Neural progenitor cell (in vitro differentiated cells): Measurements from ENCODE around the gene MAPK4. TPM values are rescaled to one million over a fixed set of nuclear protein-coding genes. Genes with fewer than 3 reads are reported as not detected.

Experiments
- DNase-seq: peaks from one replicate; pipeline ENCODE4 v3.0.0-alpha.2; 2016; ENCODE audit warnings: low spot score
- H2AFZ ChIP-seq: fragments of 200-600 bp; sonication (generic); replicated peaks from 2 replicates; pipeline ENCODE4 v1.6.1; 2016; ENCODE audit warnings: antibody characterized with exemption
- H3F3A ChIP-seq: fragments of 200-600 bp; sonication (generic); 2 replicates; pipeline ENCODE4 v1.6.1; 2016; ENCODE audit warnings: antibody characterized with exemption, low read depth
- H3K27ac ChIP-seq: fragments of 200-600 bp; sonication (generic); 2 replicates; pipeline ENCODE4 v1.5.1; 2016; ENCODE audit warnings: mild to moderate bottlenecking
- H3K27me3 ChIP-seq: fragments of 200-600 bp; sonication (generic); 2 replicates; pipeline ENCODE4 v1.6.1; 2016; ENCODE audit warnings: mild to moderate bottlenecking, moderate library complexity
- H3K36me3 ChIP-seq: fragments of 200-600 bp; sonication (generic); 2 replicates; pipeline ENCODE4 v1.5.1; 2016
- H3K4me1 ChIP-seq: fragments of 200-600 bp; sonication (generic); 2 replicates; pipeline ENCODE4 v1.6.1; 2016; ENCODE audit warnings: mixed run types
- H3K4me2 ChIP-seq: fragments of 200-600 bp; sonication (generic); 2 replicates; pipeline ENCODE4 v1.6.1; 2016
- H3K4me3 ChIP-seq: fragments of 200-600 bp; sonication (generic); 2 replicates; pipeline ENCODE4 v1.5.1; 2016
- H3K79me2 ChIP-seq: fragments of 200-600 bp; sonication (generic); 2 replicates; pipeline ENCODE4 v1.6.1; 2016; ENCODE audit warnings: low read depth
- H3K9ac ChIP-seq: fragments of 200-600 bp; sonication (generic); 2 replicates; pipeline ENCODE4 v1.6.1; 2016
- H3K9me3 ChIP-seq: fragments of 200-600 bp; sonication (generic); 2 replicates; pipeline ENCODE4 v1.5.1; 2016; ENCODE audit warnings: low read depth
- H4K20me1 ChIP-seq: fragments of 200-600 bp; sonication (generic); 2 replicates; pipeline ENCODE4 v1.6.1; 2016; ENCODE audit warnings: low read depth
- H3K27ac Mint-ChIP-seq: 3 replicates; pipeline ENCODE4 v1.8.0; 2021; ENCODE audit warnings: mixed read lengths
- H3K27me3 Mint-ChIP-seq: 2 replicates; pipeline ENCODE4 v1.8.0; 2022; ENCODE audit warnings: low read depth, mild to moderate bottlenecking, inconsistent platforms, moderate library complexity, mixed read lengths; ENCODE audit not compliant: insufficient read depth
- H3K36me3 Mint-ChIP-seq: 3 replicates; pipeline ENCODE4 v1.8.0; 2021; ENCODE audit warnings: mixed read lengths
- H3K4me1 Mint-ChIP-seq: 3 replicates; pipeline ENCODE4 v1.8.0; 2021; ENCODE audit warnings: mixed read lengths
- H3K4me3 Mint-ChIP-seq: 3 replicates; pipeline ENCODE4 v1.8.0; 2021; ENCODE audit warnings: mild to moderate bottlenecking, moderate library complexity, mixed read lengths
- H3K9me3 Mint-ChIP-seq: 3 replicates; pipeline ENCODE4 v1.8.0; 2020; ENCODE audit warnings: mixed read lengths
- EZH2 ChIP-seq: fragments of 200-600 bp; sonication (generic); IDR thresholded peaks from 2 replicates; pipeline ENCODE4 v1.6.1; 2017; ENCODE audit warnings: antibody characterized with exemption, mild to moderate bottlenecking, moderate library complexity
- EZH2phosphoT487 ChIP-seq: fragments of 200-600 bp; sonication (generic); IDR thresholded peaks from 2 replicates; pipeline ENCODE4 v1.6.1; 2017; ENCODE audit warnings: antibody characterized with exemption
- total RNA-seq: library from RNA; depleted of rRNA; stranded (reverse); fragments of >200 nt; gene quantifications from 2 replicates; pipeline ENCODE4 v1.2.3, GENCODE V29; 2015; ENCODE audit warnings: low replicate concordance
- TF ChIP-seq, protein P1 (sequence below): fragments of 200-600 bp; sonication (generic); IDR thresholded peaks from 2 replicates; pipeline ENCODE4 v1.5.1; 2017; ENCODE audit warnings: antibody characterized with exemption, mild to moderate bottlenecking

The MAPK4 gene
- total RNA-seq, 1 donor from 2014 or later: 7.0 TPM

DNA sequence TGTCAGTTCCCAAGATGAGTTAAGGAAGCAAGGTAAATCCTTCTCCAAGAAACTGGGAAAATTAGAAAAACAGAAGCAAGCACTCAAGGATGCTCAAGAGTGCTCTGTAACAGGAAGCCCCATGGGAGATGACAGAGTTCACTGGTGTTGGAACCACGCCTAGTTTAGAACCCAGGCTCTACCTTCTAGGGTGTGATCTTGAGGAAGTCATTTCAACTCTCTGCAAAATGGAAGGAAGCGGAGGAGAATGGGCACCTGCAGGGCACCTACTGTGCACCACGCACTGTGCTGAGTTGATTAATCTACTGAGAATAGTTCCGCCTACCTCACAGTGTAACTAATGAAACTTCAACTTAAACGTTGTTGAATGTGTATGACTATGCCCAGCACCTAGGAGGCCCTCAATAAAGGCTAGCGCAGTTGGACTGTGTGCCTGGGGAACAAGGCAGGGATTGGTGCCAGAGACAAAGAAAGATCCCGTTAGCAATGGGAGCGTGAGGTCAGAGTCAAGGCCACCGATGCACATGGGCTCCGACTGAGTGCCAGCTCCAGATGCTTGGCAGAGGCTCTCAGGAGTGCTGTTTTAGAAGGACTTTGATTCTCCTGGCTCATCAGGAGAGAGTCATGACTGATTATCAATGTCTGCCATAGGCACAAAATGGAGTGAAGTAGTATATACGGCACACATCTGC, 93.7 kb downstream of the MAPK4 start:
- H3K4me1 ChIP-seq: peaks cover 14% of the 10 kb centered on the region
- no peak overlapping the region for H2AFZ ChIP-seq
- Mint-ChIP-seq H3K4me3 (no peak overlapping the region), H3K9me3 (no peaks in the 10 kb centered on the region), H3K4me1 (peaks cover 29% of the 10 kb centered on the region), H3K36me3 (peaks cover 12% of the 10 kb centered on the region), H3K27me3 (peaks cover 5% of the 10 kb centered on the region), H3K27ac (no peak overlapping the region)
- no peaks in the 10 kb centered on the region for H3K27me3 ChIP-seq
- TF ChIP-seq EZH2phosphoT487: no peak
- TF ChIP-seq, protein P1, sequence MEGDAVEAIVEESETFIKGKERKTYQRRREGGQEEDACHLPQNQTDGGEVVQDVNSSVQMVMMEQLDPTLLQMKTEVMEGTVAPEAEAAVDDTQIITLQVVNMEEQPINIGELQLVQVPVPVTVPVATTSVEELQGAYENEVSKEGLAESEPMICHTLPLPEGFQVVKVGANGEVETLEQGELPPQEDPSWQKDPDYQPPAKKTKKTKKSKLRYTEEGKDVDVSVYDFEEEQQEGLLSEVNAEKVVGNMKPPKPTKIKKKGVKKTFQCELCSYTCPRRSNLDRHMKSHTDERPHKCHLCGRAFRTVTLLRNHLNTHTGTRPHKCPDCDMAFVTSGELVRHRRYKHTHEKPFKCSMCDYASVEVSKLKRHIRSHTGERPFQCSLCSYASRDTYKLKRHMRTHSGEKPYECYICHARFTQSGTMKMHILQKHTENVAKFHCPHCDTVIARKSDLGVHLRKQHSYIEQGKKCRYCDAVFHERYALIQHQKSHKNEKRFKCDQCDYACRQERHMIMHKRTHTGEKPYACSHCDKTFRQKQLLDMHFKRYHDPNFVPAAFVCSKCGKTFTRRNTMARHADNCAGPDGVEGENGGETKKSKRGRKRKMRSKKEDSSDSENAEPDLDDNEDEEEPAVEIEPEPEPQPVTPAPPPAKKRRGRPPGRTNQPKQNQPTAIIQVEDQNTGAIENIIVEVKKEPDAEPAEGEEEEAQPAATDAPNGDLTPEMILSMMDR: no peak
- TF ChIP-seq EZH2: no peak
- H3F3A ChIP-seq: no peaks in the 10 kb centered on the region
- H4K20me1 ChIP-seq: no peaks in the 10 kb centered on the region
- no peaks in the 10 kb centered on the region for H3K79me2 ChIP-seq
- no peak overlapping the region for H3K4me3 ChIP-seq
- H3K36me3 ChIP-seq: no peaks in the 10 kb centered on the region
- no peak overlapping the region for H3K9ac ChIP-seq
- DNase-seq: no peak
- peak overlapping the region; percentile 35 for H3K4me2 ChIP-seq
- no peak overlapping the region for H3K27ac ChIP-seq
- H3K9me3 ChIP-seq: no peaks in the 10 kb centered on the region

DNA sequence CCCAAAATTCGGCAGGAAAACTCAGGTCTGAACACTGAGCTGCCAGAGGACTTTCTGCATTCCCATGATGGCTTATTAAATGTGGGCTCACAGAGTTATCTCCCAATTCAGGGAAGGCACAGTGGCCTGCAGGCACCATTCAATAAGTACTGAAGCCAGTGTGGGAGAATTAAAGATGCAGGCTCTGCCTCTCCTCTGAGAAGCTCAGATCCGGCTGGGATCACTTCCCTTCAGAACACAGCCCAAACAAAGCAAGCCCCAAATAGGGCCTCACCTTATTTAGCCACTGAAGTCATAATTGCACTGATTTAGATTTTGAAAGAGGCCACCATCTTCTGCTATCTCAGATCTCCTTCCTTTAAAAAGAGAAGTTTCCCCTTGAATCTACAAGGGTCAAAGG, 94.3 kb downstream of the MAPK4 start:
- Histone ChIP-seq H3K9ac (no peak overlapping the region), H3K27ac (no peak overlapping the region)

GRCh38 chr18:50654658-50655550, 95.0 kb downstream of the MAPK4 start:
- Histone ChIP-seq H2AFZ (no peak overlapping the region), H3K27ac (no peak overlapping the region), H3K9me3 (no peaks in the 10 kb centered on the region), H3F3A (no peaks in the 10 kb centered on the region), H3K36me3 (no peaks in the 10 kb centered on the region), H4K20me1 (no peaks in the 10 kb centered on the region), H3K4me2 (no peak overlapping the region), H3K79me2 (no peaks in the 10 kb centered on the region), H3K4me1 (peaks cover 18% of the 10 kb centered on the region), H3K9ac (no peak overlapping the region), H3K27me3 (no peaks in the 10 kb centered on the region), H3K4me3 (no peak overlapping the region)
- no peaks in the 10 kb centered on the region for H3K9me3 Mint-ChIP-seq
- peaks cover 15% of the 10 kb centered on the region for H3K36me3 Mint-ChIP-seq
- DNase-seq: no peak
- peak overlapping the region; percentile 88 for H3K27ac Mint-ChIP-seq
- H3K4me3 Mint-ChIP-seq: no peak overlapping the region
- TF ChIP-seq, protein P1: no peak
- TF ChIP-seq EZH2 (no peak), EZH2phosphoT487 (no peak)
- peaks cover 5% of the 10 kb centered on the region for H3K27me3 Mint-ChIP-seq
- peaks cover 35% of the 10 kb centered on the region for H3K4me1 Mint-ChIP-seq

More for the DNA sequence above, 94.3 kb downstream of the MAPK4 start:
- H3K27me3 Mint-ChIP-seq: peaks cover 5% of the 10 kb centered on the region
- H4K20me1 ChIP-seq: no peaks in the 10 kb centered on the region
- DNase-seq: no peak
- H3K4me2 ChIP-seq: peak overlapping the region; percentile 35
- H3K36me3 Mint-ChIP-seq: peaks cover 15% of the 10 kb centered on the region
- no peak for TF ChIP-seq EZH2
- TF ChIP-seq, protein P1: no peak
- TF ChIP-seq EZH2phosphoT487: no peak
- no peaks in the 10 kb centered on the region for H3K9me3 Mint-ChIP-seq
- no peaks in the 10 kb centered on the region for H3K36me3 ChIP-seq
- no peaks in the 10 kb centered on the region for H3K79me2 ChIP-seq
- no peaks in the 10 kb centered on the region for H3K27me3 ChIP-seq
- peaks cover 32% of the 10 kb centered on the region for H3K4me1 Mint-ChIP-seq
- no peak overlapping the region for H3K27ac Mint-ChIP-seq
- no peak overlapping the region for H3K4me3 ChIP-seq
- no peak overlapping the region for H2AFZ ChIP-seq
- H3K4me1 ChIP-seq: peaks cover 14% of the 10 kb centered on the region
- no peak overlapping the region for H3K4me3 Mint-ChIP-seq
- H3K9me3 ChIP-seq: no peaks in the 10 kb centered on the region
- no peaks in the 10 kb centered on the region for H3F3A ChIP-seq
